DMS 273 (cell line): ENCODE results near the gene IP6K1.
"Not testable (repeated sequence)": the region's sequence is repeated elsewhere in the genome, so short reads cannot be mapped to it uniquely, and the experiment has no call there.

Experiments used
- DNase-seq: peaks from one replicate; lab custom pipeline; 2025; ENCODE audit not compliant: unreplicated experiment; lab: John Stamatoyannopoulos, UW

IP6K1 gene

DNA sequence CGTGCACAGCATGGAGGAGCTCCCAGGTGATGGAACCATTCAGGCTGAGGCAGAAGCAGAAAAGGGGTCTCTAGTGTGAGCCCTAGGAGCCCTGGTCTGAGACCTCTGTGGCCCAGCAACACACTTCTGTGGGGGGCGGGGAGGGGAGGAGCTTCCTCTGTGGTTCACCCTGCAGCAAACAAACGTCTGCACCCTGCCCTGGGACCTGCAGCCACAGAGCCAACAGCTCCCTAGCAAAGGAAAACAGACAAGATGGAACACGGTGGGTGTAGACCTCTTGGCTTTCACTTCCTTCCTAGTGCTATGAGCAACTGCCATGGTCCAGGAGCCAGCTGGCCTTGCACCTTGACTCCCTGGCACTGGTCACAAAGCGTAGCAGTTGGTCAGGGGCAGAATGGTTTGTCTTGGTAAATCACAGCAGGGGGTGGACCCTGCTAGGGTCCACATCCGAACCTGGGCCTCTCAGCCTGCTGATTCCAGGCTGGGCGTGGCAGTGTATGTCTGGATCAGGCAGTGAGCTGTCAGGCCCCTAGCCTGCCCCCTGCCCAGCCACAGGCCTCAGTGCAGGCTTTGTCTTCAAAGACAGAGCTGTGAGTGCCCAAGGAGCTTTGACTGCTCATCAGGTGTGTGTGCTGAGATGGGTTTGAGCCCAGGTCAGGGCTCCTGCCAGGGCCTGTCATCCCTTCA lies 73.6 kb downstream of the IP6K1 start:
- no peak for DNase-seq

DNA sequence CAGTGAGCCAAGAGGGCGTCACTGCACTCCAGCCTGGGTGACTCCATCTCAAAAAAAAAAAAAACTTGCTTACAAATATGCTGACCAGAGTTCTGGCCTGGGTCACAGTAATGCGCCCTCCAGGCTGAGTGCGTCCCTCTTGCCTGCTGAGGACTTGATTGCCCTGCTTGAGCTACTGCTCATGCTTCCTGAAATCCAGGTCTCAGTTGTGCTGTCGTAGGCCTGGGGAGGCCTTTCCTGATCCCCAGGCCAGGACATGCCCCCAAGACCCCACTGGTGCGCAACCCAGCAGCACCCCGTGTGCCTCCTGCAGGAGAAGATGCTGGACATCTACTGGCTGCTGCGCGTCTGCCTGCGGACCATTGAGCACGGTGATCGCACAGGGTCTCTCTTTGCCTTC lies 74.2 kb downstream of the IP6K1 start:
- no peak for DNase-seq

DNA sequence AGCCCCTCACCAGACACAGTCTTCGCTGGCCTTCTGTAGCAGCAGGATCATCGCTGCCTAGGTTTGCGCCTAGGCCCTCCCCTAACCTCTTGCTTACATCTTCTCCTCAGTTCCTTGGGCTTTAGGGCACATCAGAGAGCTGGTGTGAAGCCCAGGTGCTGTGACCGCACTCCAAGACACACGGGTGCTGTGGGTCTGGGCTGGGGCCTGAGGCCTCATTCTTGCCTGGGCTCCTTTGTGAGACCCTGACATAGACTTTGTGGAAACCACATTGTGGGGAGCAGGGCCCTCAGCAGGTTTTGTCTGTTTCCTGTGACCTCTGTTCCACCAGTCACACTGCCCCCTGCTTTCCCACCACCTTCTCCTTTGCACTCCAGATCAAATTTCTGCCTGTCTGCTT lies 74.9 kb downstream of the IP6K1 start:
- no peak for DNase-seq

GRCh38 chr3:49709852-49710251 lies 76.5 kb downstream of the IP6K1 start:
- DNase-seq = no peak

- peak; percentile 77 for DNase-seq
These were observed 79.2 kb downstream of the IP6K1 start for GRCh38 chr3:49707113-49707480.

DNA sequence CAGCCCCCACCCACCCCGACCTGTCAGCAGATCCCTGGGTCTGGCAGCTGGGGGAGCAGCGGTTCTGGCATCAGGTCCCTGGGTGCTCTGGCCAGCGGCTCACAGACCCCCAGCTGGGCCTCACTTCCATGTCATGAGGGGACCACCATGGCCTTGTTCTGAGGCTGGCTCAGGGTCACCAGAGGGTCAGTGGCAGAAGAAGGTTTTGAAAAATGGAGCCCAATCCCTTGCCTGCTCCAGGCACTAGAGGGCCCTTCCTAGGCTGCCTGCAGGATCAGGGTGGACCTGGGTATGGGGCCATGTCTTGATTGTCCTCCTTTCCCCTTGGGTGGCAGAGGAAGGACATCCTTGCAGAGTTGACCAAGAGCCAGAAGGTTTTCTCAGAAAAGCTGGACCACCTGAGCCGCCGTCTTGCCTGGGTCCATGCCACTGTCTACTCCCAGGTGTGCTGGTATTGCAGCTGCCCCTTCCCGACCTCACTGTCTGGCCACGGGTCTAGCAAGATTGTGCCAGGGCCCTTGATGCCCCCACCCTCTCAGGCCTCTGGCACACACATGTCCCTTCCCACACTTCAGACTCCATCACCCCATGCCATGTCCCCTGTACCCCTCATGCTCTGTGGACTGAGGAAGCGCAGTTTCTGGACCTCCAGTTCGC lies 79.8 kb downstream of the IP6K1 start:
- DNase-seq = no peak

DNA sequence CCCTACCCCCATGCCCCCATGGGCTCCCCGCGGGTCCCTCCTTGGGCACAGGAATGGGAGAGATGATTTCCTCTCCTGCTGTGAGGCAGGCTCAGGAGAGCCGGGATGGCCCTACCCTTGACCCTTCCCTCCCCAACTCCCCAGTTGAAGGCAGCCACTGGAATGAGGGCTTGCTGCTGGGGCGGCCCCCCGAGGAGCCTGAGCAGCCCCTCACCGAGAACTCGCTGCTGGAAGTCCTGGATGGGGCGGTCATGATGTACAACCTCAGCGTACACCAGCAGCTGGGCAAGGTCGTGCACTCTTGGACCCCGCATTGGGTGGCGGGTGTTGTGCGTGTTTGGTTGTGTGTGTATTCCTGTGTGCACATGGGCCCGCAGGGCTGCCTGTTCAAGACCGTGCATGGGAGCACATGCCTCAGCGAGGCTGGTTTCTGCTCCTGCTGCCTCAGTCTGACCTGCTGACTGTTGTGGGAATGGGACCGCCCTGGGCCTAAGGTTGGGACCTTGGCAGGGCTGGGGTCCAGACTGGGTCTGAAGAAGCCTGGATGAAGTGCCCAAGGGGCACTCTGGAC lies 80.9 kb downstream of the IP6K1 start:
- DNase-seq = no peak

GRCh38 chr3:49704629-49705028 lies 81.7 kb downstream of the IP6K1 start:
- no peak for DNase-seq

- DNase-seq = no peak
These were observed 82.4 kb downstream of the IP6K1 start for GRCh38 chr3:49703956-49704355.

GRCh38 chr3:49703443-49703927 lies 82.9 kb downstream of the IP6K1 start:
- peak; percentile 81 for DNase-seq

DNA sequence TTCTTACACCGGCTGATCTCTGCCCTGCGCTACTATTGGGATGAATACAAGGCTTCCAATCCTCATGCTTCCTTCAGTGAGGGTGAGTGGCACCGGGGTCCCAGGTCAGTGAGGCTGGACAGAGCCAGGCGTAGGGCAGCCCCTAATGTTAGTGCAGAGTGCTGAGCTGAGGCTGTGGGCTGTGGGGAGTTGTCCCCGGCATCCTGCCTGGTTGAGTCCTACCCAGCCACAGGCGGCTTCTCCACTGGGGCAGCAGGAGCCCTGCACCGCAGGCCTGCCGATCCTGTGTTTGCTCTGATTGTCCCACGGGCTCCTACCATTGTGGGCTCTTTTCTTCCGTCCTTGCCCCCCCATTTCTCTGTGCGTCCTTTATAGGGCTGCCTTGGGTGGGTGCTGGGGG lies 83.7 kb downstream of the IP6K1 start:
- DNase-seq = no peak

DNA sequence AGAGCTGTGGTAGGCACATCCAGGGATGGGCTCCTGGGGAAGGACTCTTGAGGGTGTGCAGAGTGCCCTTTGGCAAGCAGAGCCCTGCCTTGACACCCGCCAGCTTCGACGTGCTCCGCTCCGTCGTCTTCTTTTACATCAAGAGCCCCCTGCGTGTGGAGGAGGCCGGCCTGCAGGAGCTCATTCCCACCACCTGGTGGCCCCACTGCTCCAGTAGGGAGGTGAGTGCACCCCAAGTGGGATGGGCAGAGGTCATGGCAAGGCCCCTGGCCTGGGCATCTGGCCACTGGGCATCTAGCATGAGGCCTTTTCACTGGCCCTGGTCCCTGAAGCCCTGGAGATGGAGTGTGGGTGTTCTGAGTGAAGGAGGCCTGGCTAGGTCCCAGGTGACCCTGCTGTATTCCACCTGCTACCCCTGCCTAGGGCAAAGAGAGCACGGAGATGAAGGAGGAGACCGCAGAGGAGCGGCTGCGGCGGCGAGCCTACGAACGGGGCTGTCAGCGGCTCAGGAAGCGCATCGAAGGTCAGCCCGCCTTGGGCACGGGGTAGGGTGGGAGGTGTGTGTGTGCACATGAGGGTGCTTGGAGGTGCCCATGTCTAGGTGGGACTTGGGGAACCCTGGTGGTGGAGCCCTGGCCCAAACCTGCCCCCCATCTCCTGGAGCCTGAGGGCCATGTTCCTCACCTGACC lies 84.8 kb downstream of the IP6K1 start:
- peak; percentile 44 for DNase-seq

DNA sequence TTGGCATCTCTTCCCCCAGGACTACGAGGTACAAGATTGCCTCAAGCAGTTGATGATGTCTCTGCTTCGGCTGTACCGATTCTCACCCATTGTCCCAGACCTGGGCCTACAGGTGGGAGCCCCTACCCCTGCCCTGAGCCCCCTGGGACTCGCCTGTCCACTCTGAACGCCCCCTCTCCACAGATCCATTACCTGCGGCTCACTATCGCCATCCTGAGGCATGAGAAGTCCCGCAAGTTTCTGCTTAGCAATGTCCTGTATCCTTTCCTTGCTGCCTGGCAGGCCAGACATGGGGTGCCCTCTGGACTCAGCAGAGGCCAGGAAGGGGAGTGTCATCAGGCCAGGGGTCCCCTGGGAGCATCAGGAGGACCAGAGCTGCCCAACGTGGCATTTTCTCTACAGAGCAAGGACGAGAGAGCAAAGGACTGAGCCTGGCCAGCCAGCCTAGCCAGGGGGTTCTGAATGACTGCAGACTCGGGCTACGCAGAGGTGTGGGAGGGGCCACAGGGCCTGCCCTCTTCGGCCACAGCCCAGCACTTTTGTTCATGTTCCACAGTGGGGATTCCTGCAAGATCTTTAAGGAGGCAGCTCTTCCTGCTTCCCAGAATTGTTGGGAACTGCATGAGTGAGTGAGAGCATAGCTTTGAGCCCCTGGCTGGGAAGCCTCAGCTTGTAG lies 85.8 kb downstream of the IP6K1 start:
- no peak for DNase-seq

- no peak for DNase-seq
These were observed 86.3 kb downstream of the IP6K1 start for GRCh38 chr3:49700014-49700413.

- no peak for DNase-seq
These were observed 86.9 kb downstream of the IP6K1 start for GRCh38 chr3:49699281-49699979.

- DNase-seq = not testable (repeated sequence)
These were observed 90.9 kb downstream of the IP6K1 start for GRCh38 chr3:49695350-49696015.

- DNase-seq = not testable (repeated sequence)
These were observed 91.8 kb downstream of the IP6K1 start for GRCh38 chr3:49694409-49695070.

DNA sequence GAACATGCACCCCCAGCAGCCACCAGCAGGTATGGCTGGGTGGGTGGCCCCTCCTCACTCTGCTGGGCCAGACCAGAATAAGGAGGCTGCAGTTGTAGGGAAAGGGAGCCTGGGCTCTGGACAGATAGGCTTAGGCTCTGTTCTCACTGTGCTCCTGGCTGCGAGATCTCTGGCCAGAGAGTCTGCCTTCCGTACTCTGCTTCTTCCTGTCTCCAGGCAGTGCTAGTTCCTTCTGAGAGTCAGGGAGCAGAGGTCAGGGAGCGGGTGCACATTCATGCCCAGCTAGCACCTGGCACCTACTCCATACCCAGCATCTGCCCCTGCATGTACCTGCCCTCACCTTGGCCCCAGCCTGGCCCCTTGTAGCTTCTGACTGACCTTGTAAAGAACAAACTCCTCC lies 94.9 kb downstream of the IP6K1 start:
- not testable (repeated sequence) for DNase-seq

DNA sequence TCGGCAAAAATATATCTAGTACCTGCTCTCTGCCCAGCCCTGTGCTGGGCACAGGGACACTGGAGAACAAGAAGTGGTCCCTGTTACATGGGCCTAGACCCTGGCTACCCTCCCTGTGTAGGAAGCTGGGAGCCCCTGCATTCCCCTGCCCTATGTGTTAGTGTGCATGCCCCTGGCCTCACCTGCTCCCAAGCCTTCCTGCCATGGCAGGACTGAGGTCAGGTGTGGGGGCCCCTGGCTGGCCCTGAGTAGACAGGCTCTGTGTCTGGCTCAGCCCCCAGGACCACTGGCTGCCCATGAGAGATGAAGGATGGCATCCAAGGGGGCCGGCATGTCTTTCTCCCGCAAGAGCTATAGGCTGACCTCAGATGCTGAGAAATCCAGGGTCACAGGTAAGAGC lies 95.5 kb downstream of the IP6K1 start:
- DNase-seq = not testable (repeated sequence)
